Stimulated activated CD4-positive, alpha-beta T cell treated with anti-CD3 and anti-CD28 coated beads, Interleukin-15, amount 100 ng/mL, for 1 hour (primary cell): ENCODE measurements around the gene KBTBD7.

Source experiments
- DNase-seq, 2 donors: peaks; one replicate each; pipeline ENCODE4 v3.0.0-alpha.2; 2020; ENCODE audit warnings: low read depth in 1 of 2, low spot score in 1 of 2

The KBTBD7 gene

DNA sequence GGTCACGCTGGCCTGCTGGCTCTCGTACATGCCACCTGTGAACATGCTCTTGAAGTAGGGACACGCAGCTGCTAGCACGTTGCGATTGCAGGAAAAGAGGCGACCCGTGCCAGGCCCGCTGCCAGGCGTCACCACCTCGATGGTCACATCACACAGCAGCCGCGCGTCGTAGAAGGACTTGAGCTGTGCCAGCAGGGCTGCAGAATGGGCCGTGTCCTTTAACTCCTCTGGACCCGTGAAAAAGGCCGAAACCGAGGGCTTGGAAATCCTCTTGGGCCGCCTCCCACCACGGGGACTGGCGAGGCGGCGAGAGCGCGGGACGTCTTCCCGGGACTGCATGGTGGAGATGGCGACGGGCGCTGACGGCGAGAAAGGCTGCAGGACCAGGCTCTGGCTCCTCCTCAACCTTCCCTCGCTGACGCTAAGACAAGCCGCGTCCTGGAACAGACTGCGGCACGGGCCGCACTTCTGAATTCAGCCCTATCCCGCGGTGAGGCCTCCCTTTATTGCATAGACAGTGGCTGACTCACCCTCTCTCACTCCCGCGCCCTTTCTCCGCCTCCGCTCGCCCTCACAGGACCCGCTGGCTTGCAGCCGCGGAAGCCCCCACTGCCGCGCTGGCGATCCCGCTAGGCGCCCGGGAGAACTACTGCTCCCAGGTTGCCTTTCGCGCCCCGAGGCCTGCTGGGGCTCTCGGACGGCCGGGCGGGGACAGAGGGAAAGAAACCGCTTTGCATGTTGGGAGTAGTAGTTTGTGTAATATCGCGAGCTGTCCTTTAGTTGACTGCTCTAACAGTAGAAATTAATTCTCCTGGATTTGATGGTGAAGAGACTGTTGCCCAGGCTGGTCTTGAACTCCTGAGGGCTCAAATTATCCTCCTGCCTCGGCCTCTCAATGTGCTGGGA, at the start of gene KBTBD7:
Gene KBTBD7, minus strand, starts transcription at position 651 of the 906 bp plus-strand sequence. Its CDS starts 312 bp downstream, at position 339.
- peak; percentile 78 to 88 for DNase-seq

GRCh38 chr13:41241626-41242025, 47.3 kb upstream of the KBTBD7 start:
- DNase-seq: no peak

GRCh38 chr13:41236369-41236768, 42.0 kb upstream of the KBTBD7 start:
- no peak for DNase-seq

DNA sequence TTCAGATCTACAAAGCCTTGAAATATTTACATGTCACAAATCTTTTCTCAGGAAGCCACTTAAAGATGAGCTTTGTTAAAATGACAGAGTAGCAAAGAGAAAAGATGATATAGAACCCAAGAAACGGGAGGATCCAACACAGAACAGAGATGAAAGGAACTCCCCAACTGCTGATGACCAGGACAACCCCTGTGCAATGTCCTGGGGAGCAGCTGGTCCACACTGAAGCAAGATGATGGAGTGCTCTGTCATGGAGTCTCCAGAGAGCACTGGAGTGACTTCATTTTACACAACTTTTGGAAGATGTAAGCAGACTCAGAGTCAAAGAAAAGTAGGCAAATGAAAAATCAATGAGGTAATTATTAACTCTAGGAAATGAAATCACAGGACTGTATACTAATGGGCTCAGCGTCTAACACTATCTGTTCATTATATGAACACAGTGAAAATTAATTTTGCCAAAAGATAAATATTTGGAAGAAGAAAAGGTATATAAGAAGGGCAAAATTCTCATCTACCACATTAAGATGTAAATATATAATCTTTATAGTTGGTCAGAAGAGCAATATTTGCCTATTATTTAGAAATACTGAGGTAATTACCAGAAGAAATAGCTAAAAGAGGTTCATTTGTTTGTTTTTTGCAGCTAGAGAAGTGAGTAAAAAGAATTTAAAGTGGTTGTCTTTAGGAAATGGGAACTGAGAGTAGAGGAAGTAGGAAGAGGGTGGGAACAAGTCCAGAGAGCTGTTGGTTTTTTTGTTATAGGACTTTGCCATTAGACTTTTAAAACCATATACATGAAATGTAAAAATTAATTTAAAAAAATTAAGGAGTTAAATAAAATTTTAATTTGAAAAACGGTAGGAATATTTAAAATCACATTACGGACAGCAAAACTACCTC, 38.5 kb upstream of the KBTBD7 start:
- no peak for DNase-seq

DNA sequence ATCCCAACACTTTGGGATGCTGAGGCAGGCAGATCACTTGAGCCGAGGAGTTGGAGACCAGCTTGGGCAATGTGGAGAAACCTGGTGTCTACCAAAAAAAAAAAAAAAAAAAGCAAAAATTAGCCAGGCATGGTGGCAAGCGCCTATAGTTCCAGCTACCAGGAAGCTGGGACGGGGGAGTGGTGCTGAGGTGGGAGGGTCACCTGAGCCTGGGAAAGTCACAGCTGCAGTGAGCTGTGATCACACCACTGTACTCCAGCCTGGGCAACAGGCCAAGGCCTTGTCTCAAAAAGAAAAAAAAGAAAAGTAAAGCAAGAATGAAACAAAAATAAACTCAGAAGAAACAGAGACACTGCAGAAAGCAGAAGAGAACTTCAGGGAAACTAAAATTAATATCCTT, 37.4 kb upstream of the KBTBD7 start:
- DNase-seq: no peak

DNA sequence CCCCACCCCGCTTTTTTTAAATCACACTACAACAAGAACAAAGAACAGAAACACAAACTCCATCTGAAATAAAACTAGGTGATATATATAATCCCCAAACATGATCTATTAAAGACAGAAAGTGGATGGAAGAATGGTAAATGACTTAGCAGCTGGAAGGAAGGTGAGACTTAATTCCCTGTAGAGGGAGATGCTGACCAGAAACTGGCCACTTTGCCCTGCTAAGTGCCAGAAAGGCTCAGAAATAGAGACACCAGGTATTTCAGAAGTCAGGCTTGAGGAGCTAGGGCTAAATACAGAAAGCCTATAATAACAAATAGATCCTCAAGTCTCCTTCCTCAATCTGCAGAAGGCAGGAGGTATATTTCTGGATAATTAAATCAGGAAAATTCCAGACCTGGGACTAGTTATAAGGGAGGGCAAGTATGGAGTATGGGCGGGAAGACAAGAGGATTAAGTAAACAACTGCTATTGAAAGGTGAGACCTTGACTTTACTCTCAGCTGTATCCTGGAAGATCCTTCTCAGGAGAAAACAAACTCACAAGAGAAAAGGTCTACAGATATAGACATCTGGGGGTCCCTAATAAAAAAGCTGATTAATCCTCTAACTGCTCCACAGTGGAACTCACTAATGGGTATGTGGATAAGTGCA, 36.8 kb upstream of the KBTBD7 start:
- no peak for DNase-seq

- no peak for DNase-seq
Observed at GRCh38 chr13:41229356-41229755, 35.0 kb upstream of the KBTBD7 start.

DNA sequence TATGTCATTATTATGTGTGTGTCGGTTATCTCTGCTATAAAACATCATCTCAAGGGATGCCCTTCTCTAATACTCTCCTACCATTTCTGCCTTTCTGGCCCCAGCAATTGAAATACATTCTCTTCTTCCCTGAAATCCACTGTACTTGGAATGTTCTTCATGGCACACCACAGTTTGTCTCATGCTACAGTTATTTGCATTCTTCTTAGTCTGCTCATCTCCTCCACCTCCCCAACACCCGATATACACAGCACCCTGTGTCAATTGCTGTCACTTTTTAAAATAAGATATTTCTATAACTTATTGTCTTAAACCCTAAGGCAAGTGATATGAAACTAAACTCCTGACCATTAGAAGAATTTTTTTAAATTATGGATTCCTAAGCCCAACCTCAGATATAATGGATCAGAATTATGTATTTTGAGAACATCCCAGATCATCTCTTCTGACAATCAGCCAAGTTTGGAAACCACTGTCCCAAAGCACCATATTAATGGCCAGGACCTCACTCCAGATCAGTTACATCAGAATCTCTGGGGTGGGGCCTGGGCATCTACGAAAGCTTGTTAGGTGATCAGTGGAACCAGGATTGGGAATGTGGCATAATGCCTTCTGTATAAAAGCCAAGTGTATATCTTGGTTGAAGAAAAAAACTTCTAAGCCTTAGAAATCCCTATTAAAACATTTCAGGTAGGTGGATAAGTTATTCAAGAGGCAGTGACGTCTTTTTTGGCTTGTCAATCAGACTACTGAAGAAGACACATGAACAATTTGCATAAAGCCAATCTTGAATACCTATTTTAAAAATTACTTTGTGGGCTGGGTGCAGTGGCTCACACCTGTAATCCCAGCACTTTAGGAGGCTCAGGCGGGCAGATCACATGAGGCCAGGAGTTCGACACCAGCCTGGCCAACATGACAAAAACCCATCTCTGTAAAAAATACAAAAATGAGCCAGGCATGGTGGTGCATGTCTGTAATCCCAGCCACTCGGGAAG, 30.0 kb upstream of the KBTBD7 start:
- no peak for DNase-seq

- peak in 1 of 2 donors; percentile 7 for DNase-seq
Observed at GRCh38 chr13:41222259-41222852, 28.0 kb upstream of the KBTBD7 start.

DNA sequence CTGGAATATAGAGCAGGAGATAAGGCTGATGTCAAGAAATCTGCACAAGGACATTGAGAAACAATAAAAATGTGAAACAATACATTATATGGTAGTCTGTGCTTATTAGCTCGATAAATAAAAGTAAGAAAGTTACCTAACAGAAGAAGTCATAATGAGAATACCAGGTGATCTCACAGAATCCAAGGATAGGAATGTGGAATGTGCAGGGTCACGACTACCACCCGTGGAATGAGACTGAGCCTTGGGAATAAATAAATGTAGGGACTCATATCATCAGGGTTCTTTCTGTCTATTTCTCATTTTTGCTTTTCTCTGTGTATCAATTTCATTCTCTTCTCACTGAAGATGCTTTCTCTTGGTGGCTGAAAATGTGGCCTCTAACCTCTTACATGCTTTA, 26.0 kb upstream of the KBTBD7 start:
- no peak for DNase-seq

- DNase-seq: no peak
Observed at GRCh38 chr13:41216160-41216559, 21.8 kb upstream of the KBTBD7 start.

GRCh38 chr13:41213919-41214318, 19.6 kb upstream of the KBTBD7 start:
- no peak for DNase-seq

DNA sequence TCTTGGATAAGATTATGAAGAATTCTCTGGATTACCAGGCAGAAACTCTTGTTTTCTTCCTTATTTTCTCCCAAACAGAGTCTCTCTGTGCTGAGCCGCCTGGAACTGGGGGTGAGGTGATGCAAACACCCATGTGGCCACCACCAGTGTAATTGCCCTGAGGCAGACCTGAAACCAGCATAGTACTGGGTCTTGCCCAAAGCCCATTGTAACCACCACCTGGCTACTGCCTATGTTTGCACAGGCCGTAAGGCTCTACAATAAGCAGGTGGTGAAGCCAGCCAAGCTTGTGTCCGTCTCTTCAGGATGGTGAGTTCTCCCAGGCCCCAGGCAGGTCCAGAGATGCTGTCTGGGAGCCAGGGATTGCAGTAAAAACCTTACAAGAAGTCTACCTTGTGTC, 18.9 kb upstream of the KBTBD7 start:
- no peak for DNase-seq

GRCh38 chr13:41212881-41213280, 18.5 kb upstream of the KBTBD7 start:
- no peak for DNase-seq

DNA sequence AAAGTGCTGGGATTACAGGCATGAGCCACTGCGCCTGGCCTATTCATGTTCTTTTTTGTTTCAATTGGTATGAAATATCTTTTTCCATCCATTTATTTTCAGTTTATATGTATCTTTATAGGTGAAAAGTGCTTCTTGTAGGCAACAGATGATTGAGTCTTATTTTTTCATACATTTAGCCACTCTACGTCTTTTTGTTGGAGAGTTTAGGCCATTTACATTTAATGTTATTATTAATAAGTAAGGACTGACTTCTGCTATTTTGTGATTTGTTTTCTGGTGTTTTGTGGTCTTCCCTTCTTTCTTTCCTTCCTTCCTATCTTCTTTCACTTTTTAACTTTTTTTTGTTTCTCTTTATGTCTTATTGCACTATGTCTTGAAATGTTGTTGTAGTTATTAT, 16.7 kb upstream of the KBTBD7 start:
- no peak for DNase-seq

DNA sequence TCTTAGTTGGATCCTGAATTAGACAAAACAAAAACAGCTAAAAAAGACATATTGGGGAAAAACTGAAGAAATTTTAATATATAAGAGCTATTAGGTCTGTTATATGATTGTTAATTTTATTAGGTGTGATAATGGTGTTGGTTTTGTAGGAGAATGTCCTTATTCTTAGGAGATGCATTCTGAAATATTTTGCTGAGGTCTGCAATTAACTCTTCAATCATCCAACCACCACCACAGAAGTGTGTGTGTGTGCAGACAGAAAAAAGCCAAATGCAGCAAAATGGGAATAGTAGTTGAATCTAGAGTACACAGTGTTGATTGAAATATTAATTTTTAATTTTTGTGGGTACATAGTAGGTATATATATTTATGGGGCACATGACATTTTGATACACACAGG, 12.1 kb upstream of the KBTBD7 start:
- no peak for DNase-seq

DNA sequence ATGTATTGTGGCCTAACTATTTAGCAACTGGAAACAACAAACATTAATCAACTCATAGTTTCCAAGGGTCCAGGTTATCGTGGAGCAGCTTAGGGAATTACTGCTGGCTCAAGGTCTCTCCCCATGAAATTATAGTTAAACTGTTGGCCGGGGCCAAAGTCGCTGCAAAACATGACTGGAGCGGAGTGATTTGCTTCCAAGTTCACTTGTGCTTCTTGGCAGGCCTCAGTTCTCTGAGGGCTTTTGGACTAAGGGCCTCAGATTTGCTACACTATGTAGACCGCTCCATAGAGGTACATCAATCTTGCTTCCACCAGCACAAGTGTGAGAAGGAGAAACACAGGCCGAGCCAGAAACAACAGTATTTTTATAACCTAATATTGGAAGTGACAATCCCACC, 9.4 kb upstream of the KBTBD7 start:
- DNase-seq: no peak

- no peak for DNase-seq
Observed at GRCh38 chr13:41200126-41200525, 5.8 kb upstream of the KBTBD7 start.

DNA sequence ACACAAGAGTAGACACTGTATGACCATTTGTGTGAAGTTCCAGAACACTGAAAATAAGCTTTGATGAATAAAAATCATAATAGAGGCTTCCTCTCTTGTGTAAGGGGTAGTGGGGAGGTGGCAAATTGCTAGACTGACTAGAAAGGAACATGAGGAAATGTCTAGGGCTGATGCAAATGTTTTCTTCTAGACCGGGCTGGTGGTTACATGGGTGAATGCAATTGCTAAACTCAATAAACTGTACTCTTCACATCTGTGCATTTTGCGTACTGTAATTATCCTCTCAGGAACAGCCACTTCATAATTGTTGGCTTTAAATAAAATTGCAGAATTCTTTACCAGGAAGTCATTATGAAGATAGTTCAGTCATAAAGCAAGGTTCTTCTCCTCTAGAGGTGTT, 5.2 kb upstream of the KBTBD7 start:
- DNase-seq: no peak

DNA sequence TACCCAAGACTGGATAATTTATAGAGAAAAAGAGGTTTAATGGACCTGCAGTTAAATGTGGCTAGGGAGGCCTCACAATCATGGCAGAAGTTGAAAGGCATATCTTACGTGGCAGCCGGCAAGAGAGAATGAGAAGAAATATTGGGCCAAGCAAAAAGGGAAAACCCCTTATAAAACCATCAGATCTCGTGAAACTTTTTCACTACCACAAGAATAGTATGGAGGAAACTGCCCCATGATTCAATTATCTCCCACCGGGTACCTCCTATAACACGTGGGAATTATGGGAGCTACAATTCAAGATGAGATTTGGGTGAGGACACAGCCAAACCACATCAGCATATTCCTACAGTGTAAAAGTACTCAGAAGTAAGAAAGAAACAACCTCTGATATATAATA, 4.7 kb upstream of the KBTBD7 start:
- no peak for DNase-seq
